ENCODE data around the gene C1GALT1C1L.
"Not testable (repeated sequence)": the region's sequence is repeated elsewhere in the genome, so short reads cannot be mapped to it uniquely, and the experiment has no call there.

The C1GALT1C1L gene

DNA sequence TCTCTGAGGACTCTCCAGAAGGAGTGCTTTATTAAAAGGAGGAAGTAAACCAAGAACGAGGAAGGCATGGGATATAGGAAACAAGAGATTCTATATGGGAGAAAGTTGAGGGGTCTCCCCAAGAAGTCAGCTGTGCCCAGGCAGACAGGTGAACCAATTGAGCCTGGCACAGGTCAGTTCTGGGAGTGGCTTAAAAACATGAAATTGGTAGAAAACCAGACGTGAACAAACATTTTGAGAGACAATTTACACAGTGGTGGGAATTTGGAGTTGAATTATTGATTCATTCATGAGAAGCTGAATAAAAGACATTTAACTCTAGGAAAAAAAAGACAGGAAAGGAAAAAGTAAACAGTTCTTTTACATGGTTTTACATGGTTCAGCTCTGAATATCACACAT, 22.7 kb downstream of the C1GALT1C1L start:
- DNase-seq (ENCODE audit: low read depth, low spot score) = no peak

- no peak for DNase-seq (ENCODE audit: low read depth, low spot score)
These were observed 27.1 kb downstream of the C1GALT1C1L start for GRCh38 chr2:43648994-43649701.

- DNase-seq (ENCODE audit: low read depth, low spot score) = no peak
These were observed 32.5 kb downstream of the C1GALT1C1L start for GRCh38 chr2:43643680-43644079.

DNA sequence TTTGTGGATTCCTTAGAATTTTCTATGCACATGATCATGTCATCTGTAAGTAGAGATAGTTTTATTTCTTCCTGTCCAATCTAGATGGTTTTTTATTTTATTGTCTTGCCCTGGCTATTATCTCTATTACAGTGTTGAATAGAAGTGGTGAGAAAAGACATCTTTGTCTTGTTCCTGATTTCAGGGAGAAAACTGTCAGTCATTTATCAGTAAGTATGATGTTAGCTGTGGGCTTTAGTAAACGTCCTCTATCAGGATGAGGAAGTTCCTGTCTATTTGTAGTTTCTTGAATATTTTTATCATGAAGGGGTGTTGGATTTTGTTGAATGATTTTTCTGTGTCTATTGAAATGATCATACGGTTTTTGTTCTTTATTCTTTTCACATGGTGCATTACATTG, 33.9 kb downstream of the C1GALT1C1L start:
- no peak for DNase-seq (ENCODE audit: low read depth, low spot score)

DNA sequence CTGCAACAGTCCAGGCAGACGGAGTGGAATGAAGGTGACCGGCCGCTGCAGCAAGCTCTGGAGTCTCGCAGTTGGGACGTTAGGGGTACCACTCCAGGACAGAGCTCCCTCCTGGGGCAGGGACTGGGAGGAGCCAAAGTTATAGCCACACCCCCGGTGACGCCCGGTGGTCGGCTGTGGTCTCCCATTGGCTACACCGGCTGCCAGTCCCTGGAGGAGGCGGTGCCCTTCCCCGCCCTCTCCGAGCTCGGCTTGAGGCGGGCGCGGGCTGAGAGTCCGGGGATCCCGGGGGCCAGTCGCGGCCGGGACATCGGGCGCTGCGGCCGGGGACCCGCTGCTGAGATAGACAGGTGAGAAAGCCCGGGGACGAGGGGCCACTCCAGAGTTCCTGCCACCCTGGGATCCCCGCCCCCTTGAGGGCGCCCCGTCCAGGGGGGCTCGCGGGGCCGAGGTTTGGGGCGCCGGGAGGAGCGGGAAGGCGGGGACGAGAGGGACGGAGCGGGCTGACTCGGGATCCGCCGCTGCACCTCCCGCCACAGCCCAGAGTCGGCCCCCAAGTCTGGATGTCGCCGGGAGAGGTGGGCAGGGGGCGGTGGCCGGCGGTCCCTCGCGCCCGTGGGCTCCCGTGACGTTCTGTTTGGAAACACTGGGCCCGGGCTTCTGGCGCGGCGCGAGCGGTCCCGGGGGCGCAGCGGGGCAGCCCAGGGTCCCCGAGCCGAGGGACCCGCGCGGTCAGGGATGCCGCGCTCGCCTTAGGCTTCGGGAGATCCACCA, 39.0 kb downstream of the C1GALT1C1L start, which contains the start of gene PLEKHH2:
Gene PLEKHH2, plus strand, starts transcription at position 231 of the 774 bp plus-strand sequence. CDS start 7,414 bp downstream, outside the sequence.
- DNase-seq (ENCODE audit: low read depth, low spot score) = peak; percentile 93

DNA sequence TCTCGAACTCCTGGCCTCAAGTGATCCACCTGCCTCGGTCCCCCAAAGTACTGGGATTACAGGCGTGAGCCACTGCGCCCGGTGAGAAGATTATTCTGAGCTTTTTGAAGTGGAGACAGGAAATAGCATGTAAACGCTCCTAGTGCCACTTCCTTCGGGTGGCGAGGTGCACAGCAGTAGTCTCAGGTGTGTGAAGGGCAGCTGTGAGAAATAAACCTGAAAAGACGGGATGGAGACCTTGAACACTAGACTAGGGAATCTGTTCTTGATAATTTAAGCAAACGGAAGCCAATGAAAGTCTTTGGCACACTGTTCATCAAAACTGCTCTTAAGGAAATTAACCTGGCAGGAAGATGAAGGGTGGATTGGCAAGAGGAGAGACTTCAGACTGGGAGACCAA, 39.6 kb downstream of the C1GALT1C1L start:
- no peak for DNase-seq (ENCODE audit: low read depth, low spot score)

GRCh38 chr2:43636153-43636552, 40.1 kb downstream of the C1GALT1C1L start:
- DNase-seq (ENCODE audit: low read depth, low spot score) = not testable (repeated sequence)

DNA sequence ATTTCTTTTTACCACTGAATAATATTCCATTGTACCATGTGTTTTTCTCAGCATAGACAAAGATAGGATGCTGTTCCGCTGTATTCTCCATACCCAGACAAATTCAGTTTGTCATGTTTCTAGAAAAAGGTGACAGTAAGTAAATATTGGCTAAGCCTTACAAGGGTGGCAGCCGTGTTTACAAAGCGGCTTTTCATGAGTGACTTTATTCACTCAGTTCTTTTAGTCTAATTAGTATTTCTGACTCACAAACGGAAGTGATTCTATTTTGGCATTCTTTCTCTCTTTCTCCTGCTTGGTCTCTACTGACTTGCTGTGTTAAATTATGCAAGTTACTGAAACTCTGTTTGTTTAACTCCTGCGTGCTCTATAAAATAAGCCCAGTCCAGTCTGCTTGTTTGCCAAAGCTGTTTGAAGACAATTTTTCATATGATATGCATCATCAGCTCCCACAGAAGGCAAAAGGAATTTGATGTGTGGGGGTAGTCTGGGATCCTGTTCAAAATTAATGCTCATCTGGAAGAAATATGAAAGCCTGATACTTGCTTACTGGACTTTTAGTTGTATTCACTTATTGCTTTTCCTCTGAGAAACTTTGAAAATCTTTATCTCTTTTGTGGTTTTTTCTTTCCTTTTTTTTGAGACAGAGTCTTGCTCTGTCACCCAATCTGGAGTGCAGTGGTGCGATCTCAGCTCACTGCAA, 41.5 kb downstream of the C1GALT1C1L start:
- DNase-seq (ENCODE audit: low read depth, low spot score) = no peak

DNA sequence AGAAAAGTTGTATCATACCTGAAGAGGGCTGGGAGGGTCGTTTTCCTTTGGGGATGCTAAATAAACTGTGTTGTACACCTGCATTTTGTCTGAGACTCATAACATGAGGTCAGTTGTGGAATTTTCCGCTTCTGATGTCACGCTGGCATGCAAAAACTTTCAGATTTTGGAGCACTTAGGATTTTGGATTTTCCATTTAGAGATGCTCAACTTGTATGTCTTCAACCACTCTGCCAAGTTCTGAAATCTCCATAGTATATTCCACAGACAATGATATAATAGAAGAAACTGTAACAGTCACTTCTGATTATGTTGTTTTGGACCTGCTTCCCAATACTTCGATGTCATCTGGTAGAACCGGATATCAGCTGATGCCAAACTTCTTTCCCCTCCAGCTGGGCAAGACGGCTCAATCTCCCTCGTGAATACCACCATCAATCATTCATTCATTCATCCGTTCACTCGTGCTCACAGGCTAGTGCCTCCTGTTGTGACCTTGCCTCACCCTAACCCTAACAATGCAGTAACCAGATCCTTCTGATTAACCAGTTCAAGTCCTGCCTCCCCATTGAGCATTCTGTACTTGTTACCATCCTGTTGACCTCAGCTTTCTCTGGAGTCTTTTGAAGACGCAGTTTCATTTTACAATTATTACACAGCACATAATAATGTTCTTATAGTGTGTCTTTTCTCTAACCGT, 44.5 kb downstream of the C1GALT1C1L start:
- DNase-seq (ENCODE audit: low read depth, low spot score) = no peak

Data from ELF-1 (cell line).